SK-N-SH (cell line): Measurements from ENCODE around the gene CNN2. TPM values are rescaled to one million over a fixed set of nuclear protein-coding genes. Genes with fewer than 3 reads are reported as not detected.

ENCODE experiments used
- CTCF ChIA-PET: fragments of 300-600, 350-600 bp; formaldehyde crosslinking; extraction: SDS; loops from one replicate; lab custom pipeline; 2021; lab: Yijun Ruan, JAX
- POLR2A ChIA-PET: fragments of 350-600 bp; sonication (Branson Sonifier 250); formaldehyde crosslinking; extraction: SDS; loops from one replicate; lab custom pipeline; 2020; ENCODE audit warnings: antibody characterized with exemption, inconsistent platforms; lab: Yijun Ruan, JAX
- DNase-seq: peaks from one replicate; pipeline ENCODE4 v3.0.0; 2012
- H2AFZ ChIP-seq: fragments of 200-600 bp; sonication (generic); 2 replicates; pipeline ENCODE4 v1.8.1; 2016; ENCODE audit warnings: antibody characterized with exemption, mild to moderate bottlenecking, low read depth
- H3F3A ChIP-seq: fragments of 200-600 bp; sonication (generic); replicated peaks from 2 replicates; pipeline ENCODE3; 2016; ENCODE audit warnings: antibody characterized with exemption, mild to moderate bottlenecking; ENCODE audit not compliant: insufficient read depth
- H3K27ac ChIP-seq, 2 experiments: fragments of 200-500 bp in 1 of 2; fragments of 200-600 bp in 1 of 2; sonication (Bioruptor generic) in 1 of 2; sonication (generic), shearing (Covaris generic) in 1 of 2; 2 replicates each; pipeline versions ENCODE4 v1.5.1 to v1.6.1; 2014 to 2016; ENCODE audit warnings: low read depth in 2 of 2, inconsistent platforms in 1 of 2, low read length in 1 of 2, mild to moderate bottlenecking in 1 of 2, mixed read lengths in 1 of 2
- H3K27me3 ChIP-seq: fragments of 200-600 bp; sonication (generic), shearing (Covaris generic); 2 replicates; pipeline ENCODE4 v1.6.1; 2016; ENCODE audit warnings: mixed run types; ENCODE audit not compliant: insufficient read depth
- H3K36me3 ChIP-seq, 2 experiments: fragments of 200-500 bp in 1 of 2; fragments of 200-600 bp in 1 of 2; sonication (Bioruptor generic) in 1 of 2; sonication (generic) in 1 of 2; replicated peaks in 1 of 2; 2 replicates each; pipeline versions ENCODE3 to v1.5.1; 2014 to 2016; ENCODE audit warnings: low read length in 1 of 2, mild to moderate bottlenecking in 1 of 2; ENCODE audit not compliant: insufficient read depth in 2 of 2, control insufficient read depth in 1 of 2
- H3K4me1 ChIP-seq, 2 experiments: fragments of 200-500 bp in 1 of 2; fragments of 200-600 bp in 1 of 2; sonication (Bioruptor generic) in 1 of 2; sonication (generic), shearing (Covaris generic) in 1 of 2; 2 replicates each; pipeline versions ENCODE4 v1.5.1 to v1.6.1; 2014 to 2016; ENCODE audit warnings: low read depth in 1 of 2, low read length in 1 of 2, mixed run types in 1 of 2; ENCODE audit not compliant: insufficient read depth in 2 of 2, control insufficient read depth in 1 of 2
- H3K4me2 ChIP-seq: fragments of 200-600 bp; sonication (generic), shearing (Covaris generic); 2 replicates; pipeline ENCODE4 v1.6.1; 2017; ENCODE audit warnings: mixed run types
- H3K4me3 ChIP-seq, 2 experiments: fragments of 200-500 bp in 1 of 2; fragments of 200-600 bp in 1 of 2; sonication (Bioruptor generic) in 1 of 2; sonication (generic), shearing (Covaris generic) in 1 of 2; 2 replicates each; pipeline versions ENCODE4 v1.5.1 to v1.8.1; 2014 to 2016; ENCODE audit warnings: low read depth in 2 of 2, inconsistent platforms in 1 of 2, low read length in 1 of 2, mild to moderate bottlenecking in 1 of 2, mixed read lengths in 1 of 2, moderate library complexity in 1 of 2
- H3K79me2 ChIP-seq: fragments of 200-600 bp; sonication (generic); 2 replicates; pipeline ENCODE4 v1.8.1; 2017; ENCODE audit warnings: mild to moderate bottlenecking; ENCODE audit not compliant: insufficient read depth
- H3K9ac ChIP-seq: fragments of 200-600 bp; sonication (generic); 2 replicates; pipeline ENCODE4 v1.6.1; 2017; ENCODE audit warnings: mixed run types
- H3K9me2 ChIP-seq: fragments of 200-600 bp; sonication (generic); 2 replicates; pipeline ENCODE4 v1.6.1; 2017; ENCODE audit warnings: mixed run types
- H3K9me3 ChIP-seq: fragments of 200-600 bp; sonication (generic); 2 replicates; pipeline ENCODE4 v1.6.1; 2017; ENCODE audit warnings: mixed run types, mild to moderate bottlenecking, moderate library complexity
- H4K20me1 ChIP-seq: fragments of 200-600 bp; sonication (generic); 2 replicates; pipeline ENCODE4 v1.6.1; 2017; ENCODE audit warnings: mild to moderate bottlenecking, mixed run types; ENCODE audit not compliant: insufficient read depth
- CHD2 ChIP-seq: fragments of 150-350 bp; IDR thresholded peaks from 2 replicates; pipeline ENCODE4 v1.6.1; 2018; ENCODE audit warnings: low read length; ENCODE audit not compliant: partially characterized antibody
- CTCF ChIP-seq: fragments of 200-600 bp; sonication (generic); IDR thresholded peaks from 2 replicates; pipeline ENCODE4 v1.6.1; 2017; ENCODE audit warnings: antibody characterized with exemption, mild to moderate bottlenecking, moderate library complexity
- ELF1 ChIP-seq: IDR thresholded peaks from 2 replicates; pipeline ENCODE4 v1.4.0; 2012
- FOXJ3 ChIP-seq: sonication (generic); formaldehyde crosslinking; IDR thresholded peaks from 2 replicates; pipeline ENCODE4 v1.5.1; 2020; ENCODE audit warnings: mild to moderate bottlenecking, missing genetic modification reagents
- GABPA ChIP-seq: IDR thresholded peaks from 2 replicates; pipeline ENCODE4 v1.4.0; 2012; ENCODE audit warnings: low read depth, mild to moderate bottlenecking
- GATA2 ChIP-seq: sonication (generic); formaldehyde crosslinking; IDR thresholded peaks from 2 replicates; pipeline ENCODE4 v1.5.0; 2020; ENCODE audit warnings: mild to moderate bottlenecking, missing genetic modification reagents
- IRF3 ChIP-seq: fragments of 150-350 bp; IDR thresholded peaks from 2 replicates; pipeline ENCODE4 v1.6.1; 2016; ENCODE audit warnings: mild to moderate bottlenecking, low read depth, low read length
- JUND ChIP-seq: IDR thresholded peaks from 2 replicates; pipeline ENCODE4 v1.4.0; 2012
- MEF2A ChIP-seq: IDR thresholded peaks from 2 replicates; pipeline ENCODE4 v1.4.0; 2012; ENCODE audit warnings: low read depth, borderline replicate concordance
- NFIC ChIP-seq: IDR thresholded peaks from 2 replicates; pipeline ENCODE4 v1.4.0; 2012; ENCODE audit warnings: borderline replicate concordance
- NRF1 ChIP-seq: IDR thresholded peaks from 2 replicates; pipeline ENCODE4 v1.6.1; 2012; ENCODE audit warnings: low read depth, mild to moderate bottlenecking, low read length
- POLR2AphosphoS5 ChIP-seq: IDR thresholded peaks from 2 replicates; pipeline ENCODE4 v1.6.1; 2012; ENCODE audit warnings: low read depth, low read length
- RXRA ChIP-seq: IDR thresholded peaks from 2 replicates; pipeline ENCODE4 v1.4.0; 2012; ENCODE audit warnings: low read depth, mild to moderate bottlenecking, borderline replicate concordance
- SIN3A ChIP-seq: IDR thresholded peaks from 2 replicates; pipeline ENCODE4 v1.6.1; 2012; ENCODE audit warnings: low read depth, mild to moderate bottlenecking, low read length, moderate library complexity, borderline replicate concordance
- SMC3 ChIP-seq: IDR thresholded peaks from 2 replicates; pipeline ENCODE4 v1.6.1; 2012; ENCODE audit warnings: low read depth, low read length, improper control_type of control experiment
- TAF1 ChIP-seq: IDR thresholded peaks from 2 replicates; pipeline ENCODE4 v1.6.1; 2012; ENCODE audit warnings: low read depth, mild to moderate bottlenecking, low read length, moderate library complexity, borderline replicate concordance
- TCF12 ChIP-seq: IDR thresholded peaks from 2 replicates; pipeline ENCODE4 v1.4.0; 2012
- USF2 ChIP-seq: fragments of 150-350 bp; IDR thresholded peaks from 2 replicates; pipeline ENCODE4 v1.6.1; 2017; ENCODE audit warnings: antibody characterized with exemption, low read length, low read depth, borderline replicate concordance
- YY1 ChIP-seq: IDR thresholded peaks from 2 replicates; pipeline ENCODE4 v1.4.0; 2012; ENCODE audit warnings: low read depth, mild to moderate bottlenecking
- ZBTB33 ChIP-seq: IDR thresholded peaks from 2 replicates; pipeline ENCODE4 v1.4.0; 2012; ENCODE audit warnings: low read depth, borderline replicate concordance
- WGBS: methylation state at CpG from one replicate; pipeline ENCODE4 v1.1.6; 2017; ENCODE audit warnings: low lambda C conversion rate; 5-methylcytosine and 5-hydroxymethylcytosine counted together
- polyA plus RNA-seq, 3 experiments: library from polyadenylated mRNA; depleted of rRNA; stranded (reverse); fragments of >200 nt; gene quantifications; 2 replicates each; pipeline ENCODE4 v1.2.3, GENCODE V29; 2012

CNN2 gene
- polyA plus RNA-seq, 1 of the 3 experiments (the other 2 are of a cell fraction) = 279 TPM

GRCh38 chr19:988081-988480 lies 38.3 kb upstream of the CNN2 start:
- no peak overlapping the region for H2AFZ ChIP-seq
- POLR2A ChIA-PET = no interaction called here
- peaks cover 3 to 39% of the 10 kb centered on the region in 2 experiments for H3K36me3 ChIP-seq
- H3K27ac ChIP-seq = no peak overlapping the region
- no peak overlapping the region for H3K4me2 ChIP-seq
- CTCF ChIA-PET = interaction anchor here (1.0 to 10.7 kb wide), 3 partner anchors 8 to 187 kb away, joined by 3 to 161 read pairs (median 3); partner anchors contain the start of gene KISS1R
- no peak overlapping the region for H3K9ac ChIP-seq
- H3K79me2 ChIP-seq = peaks cover 8% of the 10 kb centered on the region; the same call in 1 of the 2 replicates
- H3F3A ChIP-seq = peaks cover 3% of the 10 kb centered on the region
- H3K4me3 ChIP-seq = no peak overlapping the region
- WGBS = 71% methylated on average over 11 of the region's 14 CpGs
- no peaks in the 10 kb centered on the region for H3K27me3 ChIP-seq
- TF ChIP-seq RXRA (no peak), TAF1 (no peak), TCF12 (no peak), CTCF (no peak), SIN3A (no peak), ZBTB33 (no peak), FOXJ3 (CRISPR knock-in tag) (no peak), NRF1 (no peak), USF2 (no peak), POLR2AphosphoS5 (no peak), SMC3 (no peak), NFIC (no peak), GATA2 (no peak), JUND (no peak), GABPA (no peak), IRF3 (no peak), MEF2A (no peak), CHD2 (no peak), YY1 (no peak), ELF1 (no peak)
- TF ChIP-seq, all 33 proteins: peak for 0
- H3K9me3 ChIP-seq = no peaks in the 10 kb centered on the region
- H3K4me1 ChIP-seq = peaks cover 0 to 7% of the 10 kb centered on the region in 2 experiments; a peak in 2 of 4 replicates
- no peak for DNase-seq
- no peaks in the 10 kb centered on the region for H3K9me2 ChIP-seq
- 0 out of 2 replicates have a peak, but pooled peaks cover 6% of the 10 kb centered on the region for H4K20me1 ChIP-seq
